Hypothalamus (tissue), 51 donors: ENCODE data around the gene ITM2C.

Source experiments
- DNase-seq, 51 donors: peaks; one replicate each; lab custom pipeline; 2025; lab: John Stamatoyannopoulos, UW

Gene ITM2C

GRCh38 chr2:230887342-230887741 lies 22.6 kb downstream of the ITM2C start:
- DNase-seq = no peak

GRCh38 chr2:230888824-230889400 lies 24.2 kb downstream of the ITM2C start:
- DNase-seq = no peak

- no peak for DNase-seq
These were observed 25.3 kb downstream of the ITM2C start for GRCh38 chr2:230889911-230890601.

DNA sequence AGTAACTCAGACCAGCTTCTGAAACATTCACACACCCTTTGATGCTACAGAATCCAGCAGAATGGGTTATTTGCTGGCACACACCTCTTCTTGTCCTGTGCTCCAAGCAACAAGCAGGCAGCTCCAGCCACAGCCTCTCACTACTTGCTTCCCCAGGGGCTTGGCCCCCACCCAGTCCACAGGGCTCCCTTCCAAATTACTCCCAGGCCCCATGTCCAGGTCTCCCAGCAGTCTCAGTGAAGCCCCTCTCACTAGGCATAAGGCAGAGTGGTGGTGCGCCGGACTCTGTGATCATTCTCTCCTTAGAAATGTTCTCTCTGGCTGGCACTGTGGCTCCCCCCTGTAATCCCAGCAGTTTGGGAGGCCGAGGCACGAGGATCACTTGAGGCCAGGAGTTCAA lies 25.9 kb downstream of the ITM2C start:
- peak in 7 of 51 donors; percentile 23 to 46 (median 28) for DNase-seq

DNA sequence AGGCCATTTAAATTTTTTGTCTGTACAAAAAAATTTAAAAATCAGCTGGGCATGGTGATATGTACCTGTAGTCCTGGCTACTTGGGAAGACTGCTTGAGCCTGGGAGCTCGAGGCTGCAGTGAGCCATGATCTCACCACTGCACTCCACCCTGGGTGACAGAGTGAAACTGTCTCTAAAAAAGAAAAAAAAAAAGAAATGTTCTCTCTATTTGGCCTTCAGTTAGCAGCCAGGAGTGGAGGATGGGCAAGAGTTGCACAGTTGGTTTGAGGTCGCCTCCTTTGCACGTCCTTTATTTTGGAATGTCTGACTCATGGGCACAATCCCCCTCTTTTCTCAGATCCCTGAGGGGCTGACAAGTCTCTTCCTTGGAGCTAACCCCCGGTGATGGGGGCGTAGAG lies 26.3 kb downstream of the ITM2C start:
- DNase-seq = no peak

DNA sequence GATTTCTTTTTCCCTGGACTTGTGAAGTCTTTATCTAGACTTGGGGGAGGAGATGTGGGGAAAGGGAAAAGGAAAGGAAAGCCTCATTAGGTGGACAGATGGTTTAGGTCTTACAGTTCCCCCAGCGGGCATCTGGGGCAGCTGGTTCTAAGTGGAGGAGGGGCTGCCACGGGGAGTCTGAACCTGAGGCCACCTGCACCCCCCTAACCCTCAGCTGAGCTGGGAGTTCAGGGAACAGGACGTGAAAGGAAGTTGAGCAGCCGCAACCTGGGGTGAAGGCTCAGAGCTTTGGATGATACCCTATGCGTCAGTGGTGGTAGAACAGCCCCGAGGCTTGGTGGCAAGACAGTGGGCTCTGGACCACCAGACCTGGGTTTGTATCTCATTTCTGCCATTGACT lies 26.8 kb downstream of the ITM2C start:
- DNase-seq = no peak

GRCh38 chr2:230893338-230893737 lies 28.6 kb downstream of the ITM2C start:
- peak in 10 of 51 donors; percentile 29 to 45 (median 36) for DNase-seq

GRCh38 chr2:230893841-230894781 lies 29.4 kb downstream of the ITM2C start:
- peak in 26 of 51 donors; percentile 31 to 83 (median 66) for DNase-seq

DNA sequence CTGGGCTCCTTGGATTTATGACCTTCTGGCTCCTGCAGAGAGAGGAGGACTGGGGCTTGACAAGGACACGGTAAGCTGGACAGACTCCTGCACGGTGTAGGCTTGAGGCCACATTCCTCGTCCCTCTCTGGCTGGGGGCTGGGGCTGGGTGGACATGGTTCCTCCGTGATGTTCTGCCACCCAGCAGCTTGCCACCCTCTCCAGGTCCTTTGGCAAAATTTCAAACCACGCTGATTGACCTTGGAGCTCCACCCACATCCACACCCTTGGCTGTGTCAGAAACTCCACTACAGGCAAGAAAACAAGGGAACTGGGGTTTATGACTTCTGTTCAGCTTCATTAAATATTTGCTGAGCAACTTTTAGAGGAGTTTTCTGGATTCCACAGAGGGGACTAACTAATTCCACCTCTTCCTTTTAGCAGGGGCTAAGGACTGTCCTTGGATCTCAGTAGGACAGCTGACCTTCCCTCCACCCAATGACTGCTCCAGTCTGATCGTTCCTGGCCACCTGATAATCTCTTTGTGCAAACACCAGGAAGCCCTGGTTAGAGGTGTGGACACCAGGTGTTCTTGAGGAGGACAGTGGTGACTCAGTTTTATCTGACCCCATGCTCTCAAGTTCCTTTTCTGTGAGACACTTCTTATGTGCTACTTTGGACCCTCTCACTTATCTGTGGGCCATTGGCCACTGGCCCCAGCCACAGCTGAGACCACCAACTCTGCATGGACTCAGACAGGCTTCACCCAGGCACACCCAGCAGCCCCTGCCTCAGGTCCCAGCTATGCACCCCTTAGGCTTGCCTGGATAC lies 31.0 kb downstream of the ITM2C start:
- DNase-seq = no peak

DNA sequence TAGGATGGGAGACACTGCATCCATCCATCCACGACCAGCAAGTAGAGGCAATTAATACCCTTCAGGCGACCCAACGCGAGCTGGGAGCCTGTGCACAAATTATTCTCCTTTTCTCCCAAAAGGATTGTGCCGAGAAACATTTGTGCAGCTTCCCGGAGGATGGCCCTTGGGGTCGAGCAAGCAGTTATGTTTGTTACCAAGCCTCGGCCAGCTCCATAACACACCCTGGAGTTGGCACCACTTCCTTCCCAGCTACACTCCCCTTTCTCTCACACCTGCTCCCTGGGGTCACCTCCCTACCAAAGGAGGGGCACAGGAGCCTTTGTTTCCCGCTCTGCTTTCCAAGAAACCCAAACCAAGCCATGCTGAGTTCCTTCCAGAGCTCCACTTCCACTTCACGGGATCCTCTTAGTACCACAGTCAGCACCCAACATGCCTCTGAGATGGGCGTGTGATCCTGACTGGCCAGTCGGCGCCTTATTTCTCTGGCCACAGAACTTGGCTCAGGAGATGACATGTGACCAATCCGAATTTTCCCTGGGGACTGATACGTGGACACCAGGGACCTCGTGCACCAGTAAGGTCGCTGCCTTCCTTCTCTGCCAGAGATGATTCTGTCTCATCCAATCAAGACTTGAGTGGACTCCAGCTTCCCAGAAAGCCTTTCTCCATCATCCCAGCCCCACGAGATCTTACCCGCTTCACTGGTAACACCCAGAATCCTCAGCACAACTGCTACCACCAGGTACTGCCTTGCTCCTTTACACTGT lies 31.8 kb downstream of the ITM2C start:
- no peak for DNase-seq

GRCh38 chr2:230898016-230898712 lies 33.4 kb downstream of the ITM2C start:
- no peak for DNase-seq

GRCh38 chr2:230898713-230899091 lies 34.0 kb downstream of the ITM2C start:
- DNase-seq = no peak

DNA sequence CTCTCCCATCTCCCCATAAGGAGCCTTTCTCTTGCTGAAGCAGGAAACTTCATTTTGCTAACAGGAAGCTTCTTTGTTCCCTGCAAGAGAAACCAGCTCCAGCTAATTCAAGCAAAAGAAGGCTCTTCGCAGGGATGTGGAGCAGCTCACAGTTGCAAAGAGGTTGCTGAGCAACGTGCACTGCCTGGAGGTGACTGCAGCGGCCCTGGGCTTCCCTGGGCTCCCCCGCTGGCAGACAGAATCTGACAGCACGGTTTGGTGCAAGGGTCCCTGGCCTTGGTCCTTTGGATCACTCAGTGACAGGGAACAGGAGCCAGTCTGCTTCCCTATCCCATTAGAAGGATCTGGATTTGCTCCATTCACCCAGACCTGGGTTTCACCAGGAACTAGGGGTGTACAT lies 34.5 kb downstream of the ITM2C start:
- DNase-seq = peak in 25 of 51 donors; percentile 11 to 72 (median 46)

GRCh38 chr2:230899786-230900185 lies 35.0 kb downstream of the ITM2C start:
- peak in 1 of 51 donors; percentile 57 for DNase-seq

DNA sequence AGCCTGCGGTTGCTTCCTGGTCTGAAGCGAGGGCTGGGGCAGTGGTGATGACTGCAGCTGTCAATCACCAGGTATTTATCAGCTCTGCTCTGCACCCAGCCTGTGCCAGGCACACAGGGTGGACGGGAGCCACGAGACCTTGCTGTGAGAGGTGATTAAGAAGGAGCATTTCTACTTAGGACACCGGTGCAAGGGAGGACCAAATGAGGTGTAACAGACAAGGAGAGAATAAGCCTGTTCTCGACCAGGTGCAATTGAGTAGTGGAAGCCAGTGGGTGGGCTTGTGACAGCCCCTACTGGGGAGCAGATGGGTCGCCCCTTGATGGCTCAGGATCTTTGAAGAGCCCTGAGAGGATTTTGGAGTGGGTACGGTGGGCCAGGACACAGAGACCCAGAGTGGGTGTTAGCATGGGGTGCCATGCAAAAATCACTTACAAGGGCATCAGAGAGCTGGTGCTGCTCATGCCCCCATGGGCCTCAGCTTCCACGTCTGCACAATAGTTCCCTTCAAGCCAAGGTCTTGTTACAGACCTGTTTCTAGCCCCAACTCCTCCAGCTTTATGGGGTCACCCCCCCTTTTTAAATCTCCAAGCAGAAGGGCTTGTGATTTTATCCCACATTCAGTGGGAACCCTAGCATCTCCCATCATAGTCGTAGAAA lies 35.7 kb downstream of the ITM2C start:
- no peak for DNase-seq

- DNase-seq = no peak
These were observed 36.3 kb downstream of the ITM2C start for GRCh38 chr2:230901006-230901405.

- peak in 15 of 51 donors; percentile 13 to 54 (median 37) for DNase-seq
These were observed 37.6 kb downstream of the ITM2C start for GRCh38 chr2:230902180-230902899.
